Measurements from ENCODE around the gene TEK.
"Not testable (repeated sequence)": the region's sequence is repeated elsewhere in the genome, so short reads cannot be mapped to it uniquely, and the experiment has no call there.

TEK gene

GRCh38 chr9:27183131-27183530 is 74.1 kb downstream of the TEK start:
- no peak for DNase-seq

DNA sequence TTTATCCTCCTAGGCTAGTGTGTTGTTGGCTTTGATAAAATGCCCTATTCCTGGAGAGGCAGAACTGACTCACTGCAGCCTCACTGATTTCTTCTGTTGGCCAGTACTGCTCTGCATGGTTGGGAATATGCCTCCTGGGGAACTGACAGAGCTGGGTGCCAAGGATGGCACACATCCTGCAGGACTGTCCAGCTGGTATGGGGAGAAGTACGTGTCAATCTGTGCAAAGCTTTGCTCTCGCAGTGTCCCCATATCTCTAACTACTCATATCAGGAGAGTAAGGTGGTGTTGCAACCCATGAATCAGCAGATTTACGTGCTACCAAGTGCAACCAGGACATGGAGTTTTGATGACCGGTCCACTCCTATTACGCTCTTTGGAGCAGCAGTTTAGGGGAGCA is 74.7 kb downstream of the TEK start:
- DNase-seq, result no peak

DNA sequence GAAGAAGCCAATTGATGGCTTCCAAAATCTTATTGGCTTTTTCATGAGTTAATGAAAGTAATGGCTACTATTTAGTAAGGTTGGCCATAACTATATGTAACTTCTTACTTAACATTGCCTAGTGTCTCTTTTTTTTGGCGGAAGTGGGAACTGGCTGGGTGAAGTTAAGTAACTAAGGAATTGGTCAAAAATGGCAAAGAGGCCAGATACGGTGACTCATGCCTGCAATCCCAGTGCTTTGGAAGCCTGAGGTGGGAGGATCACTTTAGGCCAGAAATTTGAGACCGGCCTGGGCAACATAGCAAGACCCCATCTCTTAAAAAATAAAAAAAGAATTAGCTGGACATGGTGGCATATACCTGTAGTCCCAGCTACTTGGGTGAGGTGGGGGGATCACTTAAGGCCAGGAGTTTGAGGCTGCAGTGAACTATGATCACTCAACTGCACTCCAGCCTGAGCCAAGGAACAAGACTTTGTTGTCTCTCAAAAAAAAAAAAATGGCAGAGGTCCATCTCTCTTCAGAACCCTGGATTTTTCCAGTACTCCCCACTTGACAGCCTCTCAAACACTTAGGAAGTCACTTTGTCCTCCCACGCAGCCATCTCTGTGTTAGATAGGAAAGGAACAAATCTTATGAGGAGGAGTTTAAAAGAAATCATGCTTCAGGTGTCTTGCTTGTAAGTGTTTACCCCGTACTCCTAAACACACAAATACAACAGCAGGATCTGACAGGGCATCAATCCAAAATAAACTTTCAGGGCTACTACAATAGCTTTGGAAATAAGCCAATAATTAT is 75.7 kb downstream of the TEK start:
- DNase-seq, result no peak

DNA sequence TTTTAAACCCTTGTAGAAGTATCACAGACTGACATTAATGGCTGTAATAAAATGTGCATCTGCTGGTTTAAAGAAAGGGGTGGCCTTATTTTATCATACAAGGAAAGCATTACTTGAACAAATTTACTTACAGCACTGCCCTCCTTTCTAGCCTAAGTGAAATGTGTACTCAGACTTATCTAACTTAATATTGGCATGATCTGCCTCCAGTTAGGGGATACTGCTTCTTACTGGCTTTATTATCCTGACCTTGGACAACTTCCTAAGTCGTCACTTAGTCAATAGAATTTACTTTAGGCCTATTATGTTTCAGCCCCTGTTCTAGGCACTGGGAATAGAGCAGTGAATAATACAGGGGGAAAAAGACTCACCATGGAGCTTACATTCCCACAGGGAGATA is 79.4 kb downstream of the TEK start:
- DNase-seq, result no peak

DNA sequence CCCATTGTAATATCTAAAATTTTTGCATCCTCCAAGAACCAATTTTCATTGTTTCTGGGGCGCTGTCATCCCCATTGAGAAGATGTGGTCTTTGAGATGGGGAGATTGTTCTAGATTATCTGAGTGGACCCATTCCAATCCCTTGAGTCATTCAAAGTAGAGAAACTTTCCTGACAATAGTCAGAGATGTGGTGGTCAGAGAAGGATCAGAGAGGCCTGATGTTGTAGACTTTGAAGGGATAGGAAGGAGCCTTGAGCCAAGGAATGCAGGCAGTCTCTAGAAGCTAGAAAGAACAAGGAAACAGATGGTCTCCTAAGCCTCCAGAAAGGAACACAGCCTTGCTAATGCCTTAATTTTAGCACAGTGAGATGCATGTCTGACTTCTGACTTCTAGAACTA is 80.4 kb downstream of the TEK start:
- no peak for DNase-seq

DNA sequence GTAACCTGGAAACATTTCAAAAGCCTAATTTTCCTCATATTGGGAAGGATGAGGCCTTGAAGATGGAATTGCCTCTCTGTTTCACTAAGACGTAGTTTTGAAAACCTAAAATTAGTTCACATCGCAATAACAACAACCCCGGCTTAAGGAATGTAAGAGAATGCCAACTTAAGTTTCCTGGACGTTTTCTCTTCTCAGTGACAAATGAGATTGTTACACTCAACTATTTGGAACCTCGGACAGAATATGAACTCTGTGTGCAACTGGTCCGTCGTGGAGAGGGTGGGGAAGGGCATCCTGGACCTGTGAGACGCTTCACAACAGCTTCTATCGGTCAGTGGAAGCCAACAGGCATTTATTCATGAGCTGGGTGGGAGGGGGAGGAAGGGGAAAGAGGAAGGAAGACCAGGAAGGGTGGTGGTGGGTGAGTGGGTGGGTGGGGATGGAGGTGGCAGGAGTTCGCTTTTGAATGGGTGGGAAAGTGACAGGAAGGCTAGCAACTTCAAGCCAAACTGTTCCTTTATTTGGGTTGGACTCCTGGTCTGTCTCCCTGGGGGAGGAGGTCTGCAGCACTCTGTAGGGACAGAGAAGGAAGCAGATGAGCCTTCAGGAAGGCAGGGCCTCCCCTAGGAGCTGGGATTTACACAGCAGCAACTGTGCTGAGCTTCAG is 83.4 kb downstream of the TEK start:
- DNase-seq, result no peak

DNA sequence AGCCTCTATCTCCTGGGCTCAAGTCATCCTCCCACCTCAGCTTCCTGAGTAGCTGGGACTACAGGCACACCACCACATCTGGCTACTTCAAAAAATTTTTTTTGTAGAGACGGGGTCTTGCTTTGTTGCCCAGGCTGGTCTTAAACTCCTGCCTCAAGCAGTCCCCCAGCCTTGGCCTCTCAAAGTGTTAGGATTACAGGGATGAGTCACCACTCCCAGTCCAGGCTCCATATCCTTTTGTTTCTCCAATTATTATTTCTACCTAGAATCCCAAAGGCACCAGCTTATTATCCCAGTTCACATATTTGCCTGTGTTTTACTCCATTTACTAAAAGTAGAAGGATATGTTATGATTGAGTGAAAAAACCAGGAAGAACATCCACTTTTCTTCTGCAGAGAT is 84.9 kb downstream of the TEK start:
- no peak for DNase-seq

DNA sequence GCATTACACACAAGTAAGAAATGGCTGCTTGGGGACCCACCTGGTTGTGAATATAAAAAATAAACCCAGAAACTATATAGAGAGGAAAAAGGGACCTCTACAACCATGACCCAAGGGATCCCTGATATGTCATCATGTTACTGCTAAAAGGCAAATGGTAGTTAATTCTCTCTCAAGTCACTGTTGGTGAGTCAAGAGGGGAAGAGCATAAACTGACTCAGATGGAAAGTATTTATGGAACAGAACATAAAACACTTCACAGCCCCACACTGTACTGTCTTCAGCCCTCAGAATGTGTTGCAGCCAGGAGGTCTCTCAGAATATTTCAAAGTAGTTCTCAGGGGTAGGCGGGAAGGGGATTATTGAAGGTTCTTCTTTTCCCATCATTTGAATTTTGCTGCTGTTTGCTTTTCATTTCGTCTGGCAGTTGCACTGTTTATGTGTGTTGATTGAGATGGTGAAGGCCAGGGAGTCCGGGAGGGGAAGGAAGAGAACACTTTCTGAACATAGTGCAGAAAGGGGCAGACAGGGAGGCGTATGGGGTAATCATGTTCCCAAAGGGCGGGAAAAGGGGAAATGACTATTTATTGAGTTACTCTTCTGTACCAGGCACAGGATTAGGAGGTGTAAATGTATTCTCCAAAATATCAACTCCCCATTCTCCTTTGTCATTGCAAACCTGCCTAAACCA is 85.5 kb downstream of the TEK start:
- no peak for DNase-seq

GRCh38 chr9:27195191-27195590 is 86.2 kb downstream of the TEK start:
- no peak for DNase-seq

DNA sequence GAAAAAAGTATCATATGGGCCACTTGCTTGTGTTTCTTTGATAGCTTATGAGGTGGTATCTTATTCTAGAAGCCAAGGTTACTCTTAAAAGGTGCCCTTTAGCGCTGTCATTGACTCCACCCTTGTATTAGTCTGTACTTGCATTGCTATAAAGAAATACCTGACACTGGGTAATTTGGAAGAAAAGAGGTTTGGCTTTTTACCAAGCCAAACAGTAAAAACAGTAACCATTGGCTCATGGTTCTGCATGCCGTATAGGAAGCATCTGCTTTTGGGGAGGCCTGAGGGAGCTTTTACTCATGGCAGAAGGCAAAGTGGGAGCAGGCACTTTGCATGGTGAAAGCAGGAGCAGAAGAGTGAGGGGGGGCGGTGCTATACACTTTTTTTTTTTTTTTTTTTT is 87.4 kb downstream of the TEK start:
- DNase-seq, result no peak

DNA sequence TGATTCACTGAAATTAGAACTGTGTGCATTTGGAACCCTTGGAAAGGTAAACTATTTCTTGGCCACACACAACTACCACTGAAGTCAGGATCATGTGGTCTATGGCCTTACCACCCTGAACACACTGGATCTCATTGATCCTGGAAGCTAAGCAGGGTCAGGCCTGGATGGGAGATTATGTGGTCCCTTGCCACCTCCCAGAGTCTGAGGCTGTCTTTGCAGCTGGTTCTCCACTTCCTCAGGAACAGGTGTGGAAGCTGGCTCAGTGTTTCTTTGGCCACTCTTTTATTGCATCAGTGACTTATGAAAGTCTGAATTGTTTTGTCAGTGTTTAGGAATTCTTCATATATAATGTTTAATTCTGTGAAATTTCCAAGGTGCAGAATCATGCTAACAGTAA is 89.2 kb downstream of the TEK start:
- no peak for DNase-seq

GRCh38 chr9:27202056-27202455 is 93.0 kb downstream of the TEK start:
- DNase-seq, result no peak

GRCh38 chr9:27203783-27204182 is 94.8 kb downstream of the TEK start:
- no peak for DNase-seq

- no peak for DNase-seq
These were observed 95.6 kb downstream of the TEK start for GRCh38 chr9:27204578-27204977.

DNA sequence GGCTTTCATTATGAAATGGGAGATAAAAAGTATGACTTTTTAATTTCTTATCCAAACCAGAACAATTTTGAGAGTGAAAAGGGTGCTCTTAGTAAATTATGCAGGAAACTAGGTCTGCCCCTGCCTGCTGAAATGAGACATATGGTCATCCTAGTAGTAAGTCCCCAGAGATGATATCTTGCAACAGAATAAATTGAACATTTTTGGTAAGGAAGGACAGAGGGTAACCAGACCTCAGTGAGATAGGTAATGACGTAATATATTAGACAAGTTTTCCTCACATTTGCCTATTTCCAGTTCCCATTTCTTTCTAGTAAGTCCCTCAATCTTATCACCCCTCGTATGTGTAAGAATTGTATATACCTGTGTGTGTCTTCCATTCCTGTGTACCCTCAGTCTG is 96.2 kb downstream of the TEK start:
- no peak for DNase-seq

DNA sequence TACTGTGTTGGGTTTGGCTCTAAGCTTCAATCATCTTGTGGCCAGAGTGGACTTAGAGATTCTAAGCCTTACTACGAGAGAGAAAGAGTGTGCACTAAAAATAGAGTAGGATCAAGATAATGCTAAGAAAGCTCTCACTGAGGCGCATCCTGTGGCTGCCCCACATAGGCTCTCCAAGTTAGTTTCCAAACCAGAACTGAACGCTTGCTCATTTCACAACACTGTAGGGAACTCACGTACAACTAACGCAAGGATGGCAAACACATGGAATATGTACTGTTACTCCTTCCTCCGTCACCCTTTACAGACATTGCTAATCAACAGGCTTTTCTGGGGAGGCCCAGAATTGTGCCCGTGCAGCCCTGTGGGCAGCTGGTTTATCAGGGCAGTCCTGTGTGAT is 97.0 kb downstream of the TEK start:
- no peak for DNase-seq

DNA sequence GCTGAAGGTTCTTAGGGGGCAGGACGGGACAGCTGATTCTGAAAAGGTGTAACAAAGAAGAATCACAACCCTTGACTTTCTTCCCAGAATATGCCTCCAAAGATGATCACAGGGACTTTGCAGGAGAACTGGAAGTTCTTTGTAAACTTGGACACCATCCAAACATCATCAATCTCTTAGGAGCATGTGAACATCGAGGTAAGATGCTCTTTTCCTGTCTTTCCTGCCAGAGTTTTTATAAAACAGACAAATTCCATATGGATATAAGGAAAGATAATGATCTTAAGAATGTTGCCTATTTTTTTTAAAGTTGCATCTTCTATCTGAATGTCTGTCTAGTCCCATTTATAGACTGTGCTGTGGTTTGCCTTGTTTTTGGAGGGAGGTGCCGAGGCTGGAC is 100.0 kb downstream of the TEK start:
- no peak for DNase-seq

DNA sequence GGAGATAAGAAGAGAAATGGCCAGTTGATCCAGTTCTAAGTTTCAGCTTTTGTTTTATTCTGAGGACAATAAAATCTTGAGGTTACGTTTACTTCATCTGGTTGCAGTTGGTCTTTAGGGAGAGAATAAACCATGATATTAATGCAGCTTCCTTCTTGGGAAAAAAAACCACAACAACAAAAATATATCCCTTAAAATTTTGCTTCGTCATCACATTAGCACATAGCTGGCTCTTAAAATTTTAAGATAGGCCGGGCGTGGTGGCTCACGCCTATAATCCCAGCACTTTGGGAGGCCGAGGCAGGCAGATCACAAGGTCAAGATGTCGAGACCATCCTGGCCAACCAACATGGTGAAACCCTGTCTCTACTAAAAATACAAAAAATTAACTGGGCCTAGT is 101.6 kb downstream of the TEK start:
- no peak for DNase-seq

- no peak for DNase-seq
These were observed 103.2 kb downstream of the TEK start for GRCh38 chr9:27212191-27212590.

- no peak for DNase-seq
These were observed 103.6 kb downstream of the TEK start for GRCh38 chr9:27212621-27213020.

DNA sequence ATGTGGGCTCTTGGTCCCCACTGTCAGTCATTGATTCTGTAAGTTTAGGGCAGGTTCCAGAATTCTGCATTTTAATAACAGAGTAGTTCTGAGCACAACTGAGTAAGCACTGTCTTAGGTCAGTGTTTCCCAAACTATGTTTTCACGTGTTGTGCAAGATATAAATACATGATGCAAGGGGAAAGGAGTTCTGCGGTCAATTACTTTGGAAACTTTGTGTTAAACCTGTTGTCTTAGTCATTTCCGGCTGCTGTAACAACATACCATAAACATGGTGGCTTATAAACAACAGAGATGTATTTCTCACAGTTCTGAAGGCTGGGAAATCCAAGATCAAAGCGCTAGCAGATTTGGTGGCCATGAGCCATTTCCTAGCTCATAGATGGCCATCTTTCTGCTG is 118.2 kb downstream of the TEK start:
- DNase-seq, result no peak

DNA sequence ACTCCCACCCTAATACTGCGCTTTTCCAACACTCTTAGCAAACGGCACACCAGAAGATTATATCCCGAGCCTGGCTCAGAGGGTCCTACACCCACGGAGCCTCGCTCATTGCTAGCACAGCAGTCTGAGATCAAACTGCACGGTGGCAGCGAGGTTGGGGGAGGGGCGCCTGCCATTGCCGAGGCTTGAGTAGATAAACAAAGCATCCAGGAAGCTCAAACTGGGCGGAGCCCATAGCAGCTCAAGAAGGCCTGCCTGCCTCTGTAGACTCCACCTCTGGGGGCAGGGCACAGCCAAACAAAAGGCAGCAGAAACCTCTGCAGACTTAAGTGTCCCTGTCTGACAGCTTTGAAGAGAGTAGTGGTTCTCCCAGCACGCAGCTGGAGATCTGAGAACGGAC is 130.6 kb downstream of the TEK start:
- DNase-seq, result not testable (repeated sequence)

DNA sequence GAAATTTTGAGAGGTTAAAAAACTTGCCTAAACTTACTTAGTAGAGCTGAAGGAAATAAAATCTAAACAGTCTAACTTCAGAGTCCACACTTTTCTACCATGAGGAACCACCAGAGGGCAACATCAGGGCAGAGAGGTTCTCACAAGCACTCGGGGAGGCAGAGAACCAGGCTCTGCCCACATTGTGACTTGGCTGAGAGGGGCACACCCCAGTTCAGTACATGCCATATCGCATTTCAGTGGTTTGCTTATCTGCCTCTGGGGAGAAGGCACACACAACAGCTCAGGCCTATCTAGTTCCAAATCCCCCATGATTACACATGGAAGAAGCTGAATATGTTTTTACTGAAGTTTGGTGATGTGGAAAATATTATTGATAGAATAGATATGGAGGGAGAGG is 138.7 kb downstream of the TEK start:
- no peak for DNase-seq

DNA sequence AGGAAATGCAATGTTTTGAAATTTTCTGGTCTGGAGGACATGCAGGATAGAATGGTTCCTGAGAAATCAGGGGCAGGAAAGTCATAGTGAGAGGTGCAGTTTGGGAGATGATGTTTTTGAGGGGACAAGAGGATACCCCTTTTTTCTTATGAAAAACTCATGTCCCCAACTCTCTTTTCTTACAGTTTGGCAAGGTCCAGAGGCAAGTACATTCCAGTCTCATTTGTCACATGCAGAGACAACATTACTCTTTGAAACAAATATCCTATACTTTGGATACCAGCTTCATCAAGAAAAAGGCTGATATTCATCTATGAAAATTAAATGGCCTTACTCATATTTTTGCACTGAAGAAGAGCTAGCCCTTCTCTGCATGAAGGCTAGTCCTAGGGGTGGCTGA is 139.7 kb downstream of the TEK start:
- no peak for DNase-seq

Measured in NCI-H2107 (cell line).